ENCODE results near the gene PAM16. TPM values are rescaled to one million over a fixed set of nuclear protein-coding genes. Genes with fewer than 3 reads are reported as not detected.

The PAM16 gene
- total RNA-seq, 2 donors from 2014 or later = 57.7 to 66.2 TPM

- Histone ChIP-seq H3K4me3 (ENCODE audit: low read length) (no peak overlapping the region), H3K27ac (ENCODE audit: low read depth, low read length) (no peak overlapping the region), H3K27me3 (ENCODE audit: control insufficient read depth, insufficient read depth, low read length, poor library complexity, severe bottlenecking) (peaks cover 21% of the 10 kb centered on the region), H3K36me3 (ENCODE audit: control insufficient read depth, insufficient read depth, low read length) (no peaks in the 10 kb centered on the region), H3K4me1 (ENCODE audit: control insufficient read depth, insufficient read depth, low read length) (peaks cover 17% of the 10 kb centered on the region), H3K9me3 (ENCODE audit: control insufficient read depth, low read length) (no peaks in the 10 kb centered on the region), H3K9ac (ENCODE audit: extremely low read depth, low read length, poor library complexity, severe bottlenecking) (no peak overlapping the region)
- WGBS, 2 experiments (ENCODE audit: insufficient coverage in 1 of 2, insufficient read length in 1 of 2) = 17 to 25% methylated on average over 34 to 39 of the region's 43 CpGs
- Mint-ChIP-seq H3K27me3 (ENCODE audit: insufficient read depth) (peaks cover 25% of the 10 kb centered on the region), H3K9me3 (no peaks in the 10 kb centered on the region), H3K4me3 (peak overlapping the region; percentile 62), H3K4me1 (peaks cover 11% of the 10 kb centered on the region), H3K27ac (no peak overlapping the region), H3K36me3 (ENCODE audit: low read depth) (no peaks in the 10 kb centered on the region)
- peak; percentile 97 for TF ChIP-seq CTCF (conservative IDR thresholded peaks at IDR 0.05)
- peak; percentile 93 for DNase-seq
Observed at GRCh38 chr16:4313563-4314531, 37.3 kb downstream of the PAM16 start.

DNA sequence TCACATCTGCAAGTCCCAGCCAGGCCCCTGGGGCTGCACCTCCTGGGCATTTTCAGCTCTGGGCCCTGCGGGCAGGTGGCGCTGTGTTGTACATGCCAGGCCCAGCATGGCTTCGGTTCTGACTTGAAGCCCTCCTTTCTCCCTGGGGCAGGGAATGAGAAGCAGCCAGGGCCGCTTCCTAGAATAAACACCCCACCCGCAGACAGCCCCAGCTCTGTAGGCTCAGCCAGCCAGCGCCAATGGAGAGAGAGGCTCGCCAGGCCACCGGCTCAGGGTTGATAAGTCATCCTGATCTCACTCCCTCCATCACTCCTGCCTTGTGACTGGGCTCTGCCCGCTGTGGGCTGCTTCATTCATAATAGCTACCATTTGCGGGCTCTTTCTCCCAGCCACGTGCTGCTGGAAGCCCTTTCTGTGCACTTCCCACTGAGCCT is 41.3 kb downstream of the PAM16 start:
- 21% methylated on average over 8 to 11 of the region's 11 CpGs for WGBS, 2 experiments (ENCODE audit: insufficient coverage in 1 of 2, insufficient read length in 1 of 2)
- Mint-ChIP-seq H3K4me1 (peaks cover 15% of the 10 kb centered on the region), H3K4me3 (no peak overlapping the region), H3K9me3 (no peaks in the 10 kb centered on the region), H3K27ac (peak overlapping the region; percentile 61), H3K27me3 (ENCODE audit: insufficient read depth) (peaks cover 23% of the 10 kb centered on the region), H3K36me3 (ENCODE audit: low read depth) (peaks cover 3% of the 10 kb centered on the region)
- peak; percentile 97 for DNase-seq
- Histone ChIP-seq H3K27ac (ENCODE audit: low read depth, low read length) (no peak overlapping the region), H3K4me3 (ENCODE audit: low read length) (no peak overlapping the region), H3K36me3 (ENCODE audit: control insufficient read depth, insufficient read depth, low read length) (no peaks in the 10 kb centered on the region), H3K9ac (ENCODE audit: extremely low read depth, low read length, poor library complexity, severe bottlenecking) (no peak overlapping the region), H3K27me3 (ENCODE audit: control insufficient read depth, insufficient read depth, low read length, poor library complexity, severe bottlenecking) (peaks cover 19% of the 10 kb centered on the region), H3K9me3 (ENCODE audit: control insufficient read depth, low read length) (no peaks in the 10 kb centered on the region), H3K4me1 (ENCODE audit: control insufficient read depth, insufficient read depth, low read length) (peaks cover 4% of the 10 kb centered on the region)
- peak; percentile 93 for TF ChIP-seq CTCF (conservative IDR thresholded peaks at IDR 0.05)

DNA sequence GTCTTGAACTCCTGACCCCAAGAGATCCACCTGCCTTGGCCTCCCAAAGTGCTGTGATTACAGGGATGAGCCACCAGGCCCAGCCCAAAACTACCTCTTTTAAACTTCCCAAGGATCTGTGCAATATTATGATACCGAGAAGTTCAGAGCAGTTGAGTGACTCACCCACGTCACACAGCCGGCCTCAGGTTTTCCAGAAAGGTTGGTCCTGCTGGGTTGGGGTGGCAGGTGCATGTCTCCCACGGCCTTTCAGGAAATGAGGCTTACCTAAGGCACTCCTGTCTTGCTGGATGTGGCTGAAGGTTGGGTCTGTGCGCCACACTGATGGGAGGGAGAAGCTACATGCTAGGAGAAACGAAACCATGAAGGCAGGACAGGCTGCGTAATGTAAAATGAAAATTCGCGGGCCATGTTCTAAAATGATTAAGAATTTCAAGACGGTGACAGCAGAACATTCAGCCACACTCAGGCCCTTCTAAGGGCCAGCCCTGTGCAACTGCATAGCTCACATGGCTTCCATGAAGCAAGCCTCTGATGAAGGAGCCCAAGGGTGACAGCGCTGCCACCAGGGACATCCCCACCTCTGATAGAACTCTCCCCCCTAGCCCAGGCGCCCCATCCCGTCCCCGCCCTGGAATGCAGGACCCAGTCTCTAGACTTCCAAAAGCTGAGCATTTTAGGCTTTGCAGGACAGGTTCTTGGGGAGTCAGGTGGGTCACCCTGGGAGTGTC is 41.9 kb downstream of the PAM16 start:
- Histone ChIP-seq H3K9me3 (ENCODE audit: control insufficient read depth, low read length) (no peaks in the 10 kb centered on the region), H3K4me1 (ENCODE audit: control insufficient read depth, insufficient read depth, low read length) (peaks cover 4% of the 10 kb centered on the region), H3K4me3 (ENCODE audit: low read length) (no peak overlapping the region), H3K9ac (ENCODE audit: extremely low read depth, low read length, poor library complexity, severe bottlenecking) (no peak overlapping the region), H3K36me3 (ENCODE audit: control insufficient read depth, insufficient read depth, low read length) (peaks cover 3% of the 10 kb centered on the region), H3K27ac (ENCODE audit: low read depth, low read length) (no peak overlapping the region), H3K27me3 (ENCODE audit: control insufficient read depth, insufficient read depth, low read length, poor library complexity, severe bottlenecking) (peaks cover 13% of the 10 kb centered on the region)
- Mint-ChIP-seq H3K4me1 (peaks cover 12% of the 10 kb centered on the region), H3K9me3 (no peaks in the 10 kb centered on the region), H3K36me3 (ENCODE audit: low read depth) (peaks cover 3% of the 10 kb centered on the region), H3K27ac (peak overlapping the region; percentile 61), H3K27me3 (ENCODE audit: insufficient read depth) (peaks cover 17% of the 10 kb centered on the region), H3K4me3 (no peak overlapping the region)
- no peak for DNase-seq
- no peak for TF ChIP-seq CTCF (conservative IDR thresholded peaks at IDR 0.05)
- WGBS, 2 experiments (ENCODE audit: insufficient coverage in 1 of 2, insufficient read length in 1 of 2) = 88 to 93% methylated on average over 10 to 14 of the region's 14 CpGs

Measured in endodermal cell (in vitro differentiated cells).